GM06990 (cell line): Measurements from ENCODE around the gene PGLYRP3.

Source experiments
- DNase-seq: peaks from one replicate; pipeline ENCODE4 v3.0.0-alpha.2; 2011; ENCODE audit not compliant: insufficient read length; ENCODE audit errors: extremely low read depth
- H3K27me3 ChIP-seq: replicated peaks from 2 replicates; pipeline ENCODE4 v1.6.0; 2011; ENCODE audit warnings: low read length; ENCODE audit not compliant: control insufficient read depth, insufficient read depth
- H3K36me3 ChIP-seq: 2 replicates; pipeline ENCODE4 v1.5.1; 2011; ENCODE audit warnings: low read length; ENCODE audit not compliant: control insufficient read depth, insufficient read depth
- H3K4me3 ChIP-seq: replicated peaks from 2 replicates; pipeline ENCODE4 v1.5.1; 2011; ENCODE audit warnings: low read depth, mild to moderate bottlenecking, control low read depth, low read length
- CTCF ChIP-seq: IDR thresholded peaks from 2 replicates; pipeline ENCODE4 v1.5.1; 2011; ENCODE audit warnings: low read length, control low read depth, mild to moderate bottlenecking, inconsistent platforms; ENCODE audit not compliant: insufficient read depth, poor library complexity, severe bottlenecking

The PGLYRP3 gene

GRCh38 chr1:153355445-153356071 is 42.8 kb upstream of the PGLYRP3 start:
- Histone ChIP-seq H3K4me3 (no peak overlapping the region), H3K36me3 (no peaks in the 10 kb centered on the region), H3K27me3 (no peaks in the 10 kb centered on the region; the same call in none of the 2 replicates)
- DNase-seq = no peak
- peak; percentile 79 for TF ChIP-seq CTCF

- DNase-seq = no peak
- Histone ChIP-seq H3K27me3 (no peaks in the 10 kb centered on the region; the same call in none of the 2 replicates), H3K36me3 (no peaks in the 10 kb centered on the region), H3K4me3 (no peak overlapping the region)
- no peak for TF ChIP-seq CTCF
Observed at GRCh38 chr1:153354515-153355193, 41.9 kb upstream of the PGLYRP3 start.

DNA sequence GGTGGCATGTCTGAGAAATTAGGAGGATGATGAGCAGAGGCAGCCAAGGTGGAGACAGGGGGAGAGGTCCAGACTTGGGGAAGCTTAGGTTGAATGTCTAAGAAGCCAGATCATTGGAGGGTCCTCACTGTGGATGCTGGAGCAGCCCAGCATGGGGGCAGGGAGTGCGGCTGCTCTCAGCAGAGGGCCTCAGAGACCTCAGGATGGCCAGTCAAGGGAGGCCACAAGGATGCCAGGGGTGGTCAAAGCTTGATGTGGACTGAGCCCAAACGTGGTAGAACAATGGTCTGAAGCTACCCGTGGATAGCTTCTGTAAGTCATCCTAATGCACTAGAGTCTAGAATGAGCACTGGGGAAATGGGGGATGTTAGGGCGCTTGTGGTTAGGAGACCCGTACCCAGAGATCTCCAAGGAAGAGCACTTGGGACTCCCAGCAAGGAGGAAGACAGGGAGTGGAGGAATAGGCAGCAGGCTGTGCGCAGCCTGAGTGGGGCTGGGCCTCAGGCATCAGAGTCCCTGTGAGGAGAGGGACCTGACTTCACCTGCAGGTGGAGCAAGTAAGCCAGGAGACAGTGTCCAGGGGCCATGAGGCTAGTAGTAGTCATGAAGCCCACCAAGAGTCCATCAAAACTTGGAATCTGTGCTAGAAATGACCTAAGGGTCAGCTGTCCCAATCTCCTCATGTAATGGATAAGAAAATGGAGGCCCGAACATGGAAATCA is 40.6 kb upstream of the PGLYRP3 start:
- DNase-seq = no peak
- Histone ChIP-seq H3K4me3 (no peak overlapping the region), H3K36me3 (no peaks in the 10 kb centered on the region), H3K27me3 (no peaks in the 10 kb centered on the region; the same call in none of the 2 replicates)
- TF ChIP-seq CTCF = peak; percentile 58

DNA sequence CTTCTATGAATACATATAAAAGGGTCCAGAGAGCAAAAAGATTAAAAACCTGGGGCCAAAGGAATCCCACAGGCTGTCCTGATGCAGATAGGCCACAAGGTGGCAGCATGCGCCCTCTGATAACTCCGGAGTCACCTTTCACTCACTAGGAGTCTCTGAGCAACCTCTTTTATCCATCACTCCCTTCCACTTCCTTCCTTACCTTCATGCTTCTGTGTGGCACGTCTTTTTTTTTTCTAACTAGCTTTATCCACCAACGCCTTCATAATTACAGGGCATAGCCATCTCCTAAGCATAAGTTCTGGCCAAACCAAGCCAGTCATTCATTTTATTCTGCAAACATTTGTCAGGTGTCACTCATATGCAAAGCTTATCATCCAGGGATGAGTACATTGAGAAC is 39.8 kb upstream of the PGLYRP3 start:
- H3K27me3 ChIP-seq = no peaks in the 10 kb centered on the region; the same call in none of the 2 replicates

More for the DNA sequence above, 39.8 kb upstream of the PGLYRP3 start:
- no peak overlapping the region for H3K4me3 ChIP-seq
- H3K36me3 ChIP-seq = no peaks in the 10 kb centered on the region
- TF ChIP-seq CTCF = peak; percentile 81
- DNase-seq = no peak
